K562 (cell line): Measurements from ENCODE around the gene RNF34. TPM values are rescaled to one million over a fixed set of nuclear protein-coding genes. Genes with fewer than 3 reads are reported as not detected.

ENCODE experiments used
- BCL6 ChIP-seq: fragments of 250-450 bp; sonication (Bioruptor Pico); IDR thresholded peaks from 2 replicates; pipeline ENCODE4 v1.4.0; 2020
- BDP1 ChIP-seq: IDR thresholded peaks from 3 replicates; pipeline ENCODE4 v1.6.1; 2011; ENCODE audit not compliant: insufficient read length, insufficient read depth
- CC2D1A ChIP-seq: fragments of 450-650 bp; IDR thresholded peaks from 2 replicates; pipeline ENCODE4 v1.6.1; 2017; ENCODE audit warnings: mild to moderate bottlenecking
- DMBX1 ChIP-seq: fragments of 250-450 bp; sonication (Bioruptor Pico); IDR thresholded peaks from 2 replicates; pipeline ENCODE4 v1.8.0; 2022; ENCODE audit warnings: inconsistent platforms, mild to moderate bottlenecking, moderate library complexity, borderline replicate concordance
- E2F8 ChIP-seq: fragments of 450-650 bp; IDR thresholded peaks from 2 replicates; pipeline ENCODE4 v1.7.1; 2018; ENCODE audit warnings: mild to moderate bottlenecking, low read depth; ENCODE audit not compliant: partially characterized antibody
- EWSR1 ChIP-seq: fragments of 450-650 bp; IDR thresholded peaks from 2 replicates; pipeline ENCODE4 v1.6.1; 2018; ENCODE audit warnings: borderline replicate concordance, mild to moderate bottlenecking, low read depth, moderate library complexity; ENCODE audit not compliant: partially characterized antibody
- FOXP1 ChIP-seq: sonication (generic); formaldehyde crosslinking; IDR thresholded peaks from 2 replicates; pipeline ENCODE4 v1.8.0; 2022; ENCODE audit warnings: mild to moderate bottlenecking, missing genetic modification reagents
- HNRNPUL1 ChIP-seq: fragments of 200-400 bp; formaldehyde crosslinking; IDR thresholded peaks from 2 replicates; pipeline ENCODE4 v1.6.1; 2017; ENCODE audit warnings: low read length
- HSF4 ChIP-seq: fragments of 250-450 bp; sonication (Bioruptor Pico); IDR thresholded peaks from 2 replicates; pipeline ENCODE4 v2.1.2; 2022; ENCODE audit warnings: mild to moderate bottlenecking, moderate library complexity, borderline replicate concordance
- KLF6 ChIP-seq: fragments of 250-450 bp; sonication (Bioruptor Pico); IDR thresholded peaks from 2 replicates; pipeline ENCODE4 v1.4.0; 2020; ENCODE audit warnings: mild to moderate bottlenecking, moderate library complexity, borderline replicate concordance
- NR3C1 ChIP-seq: sonication (generic); formaldehyde crosslinking; IDR thresholded peaks from 2 replicates; pipeline ENCODE4 v1.8.1; 2022; ENCODE audit warnings: missing genetic modification reagents
- SMC3 ChIP-seq: conservative IDR thresholded peaks from 2 replicates; pipeline ENCODE4 v1.6.1; 2011; ENCODE audit warnings: low read depth, low read length, improper control_type of control experiment; ENCODE audit not compliant: insufficient read depth
- SRSF7 ChIP-seq: fragments of 200-400 bp; formaldehyde crosslinking; optimal IDR thresholded peaks from 2 replicates; pipeline ENCODE3; 2017; ENCODE audit warnings: mild to moderate bottlenecking, low read depth, low read length
- TCF7 ChIP-seq: sonication (generic); IDR thresholded peaks from 2 replicates; pipeline ENCODE4 v1.6.1; 2016; ENCODE audit warnings: antibody characterized with exemption, borderline replicate concordance
- TFAP4 ChIP-seq: sonication (generic); formaldehyde crosslinking; IDR thresholded peaks from 2 replicates; pipeline ENCODE4 v1.8.0; 2022; ENCODE audit warnings: missing genetic modification reagents, mild to moderate bottlenecking, moderate library complexity, borderline replicate concordance
- TRIM24 ChIP-seq, 2 experiments: fragments of 450-650 bp; IDR thresholded peaks; 2 replicates each; pipeline ENCODE4 v1.6.1; 2016
- XRCC4 ChIP-seq: IDR thresholded peaks from one replicate; pipeline ENCODE4 v1.6.1; 2011; ENCODE audit not compliant: insufficient read depth, insufficient read length; ENCODE audit errors: extremely low read depth
- ZC3H11A ChIP-seq: IDR thresholded peaks from 2 replicates; pipeline ENCODE4 v1.6.1; 2012; ENCODE audit warnings: low read depth, low read length, improper control_type of control experiment
- ZNF780A ChIP-seq: fragments of 250-450 bp; sonication (Bioruptor Pico); IDR thresholded peaks from 2 replicates; pipeline ENCODE4 v1.5.0; 2021; ENCODE audit warnings: mild to moderate bottlenecking
- polyA plus RNA-seq, 8 experiments: library from polyadenylated mRNA; depleted of rRNA in 4 of 8; stranded (reverse) in 5 of 8; unstranded in 3 of 8; fragments of >200 nt; fragmentation: Nextera tagmentation in 2 of 8; fragmentation: Illumina TruSeq in 1 of 8; extraction: Ambion mirVana in 2 of 8; extraction: Trizol in 1 of 8; gene quantifications; 2 replicates each; pipeline versions ENCODE4 v1.2.1 to v1.2.3, GENCODE V29; 2011 to 2014; ENCODE audit warnings: inconsistent platforms in 1 of 8, missing spikeins in 1 of 8
- total RNA-seq, 7 experiments: library from RNA; depleted of rRNA in 6 of 7; stranded (reverse); fragments of >200 nt in 6 of 7; fragmentation: Illumina TruSeq in 2 of 7; extraction: Trizol in 2 of 7; gene quantifications; 2 replicates each; pipeline versions ENCODE4 v1.2.1 to v1.2.3, GENCODE V29; 2011 to 2021; ENCODE audit warnings: low replicate concordance in 1 of 7
- TF ChIP-seq, protein P1 (sequence below): IDR thresholded peaks from 2 replicates; pipeline ENCODE4 v1.6.1; 2012; ENCODE audit warnings: low read depth, low read length, improper control_type of control experiment, borderline replicate concordance
- TF ChIP-seq, protein P2 (sequence below): sonication (generic); formaldehyde crosslinking; IDR thresholded peaks from 2 replicates; pipeline ENCODE4 v1.8.1; 2023; ENCODE audit warnings: mild to moderate bottlenecking, missing genetic modification reagents

The RNF34 gene
- total and polyA plus RNA-seq, 9 of the 15 experiments (the other 6 are each of a cell fraction or from before 2014, with no cell fraction given) = 41.7 to 88.9 (median 54.1) TPM

GRCh38 chr12:121399391-121400331 lies at the start of gene RNF34 (continued):
- TF ChIP-seq KLF6 (CRISPR knock-in tag) = peak; percentile 71; the same call in 1 of the 2 replicates
- TF ChIP-seq, protein P1, sequence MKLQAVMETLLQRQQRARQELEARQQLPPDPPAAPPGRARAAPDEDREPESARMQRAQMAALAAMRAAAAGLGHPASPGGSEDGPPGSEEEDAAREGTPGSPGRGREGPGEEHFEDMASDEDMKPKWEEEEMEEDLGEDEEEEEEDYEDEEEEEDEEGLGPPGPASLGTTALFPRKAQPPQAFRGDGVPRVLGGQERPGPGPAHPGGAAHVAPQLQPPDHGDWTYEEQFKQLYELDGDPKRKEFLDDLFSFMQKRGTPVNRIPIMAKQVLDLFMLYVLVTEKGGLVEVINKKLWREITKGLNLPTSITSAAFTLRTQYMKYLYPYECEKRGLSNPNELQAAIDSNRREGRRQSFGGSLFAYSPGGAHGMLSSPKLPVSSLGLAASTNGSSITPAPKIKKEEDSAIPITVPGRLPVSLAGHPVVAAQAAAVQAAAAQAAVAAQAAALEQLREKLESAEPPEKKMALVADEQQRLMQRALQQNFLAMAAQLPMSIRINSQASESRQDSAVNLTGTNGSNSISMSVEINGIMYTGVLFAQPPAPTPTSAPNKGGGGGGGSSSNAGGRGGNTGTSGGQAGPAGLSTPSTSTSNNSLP = no peak
- TF ChIP-seq TFAP4 (CRISPR knock-in tag) = peak; percentile 82
- no peak for TF ChIP-seq ZC3H11A
- TF ChIP-seq TRIM24 (IDR thresholded peaks at IDR 0.05) = 0 out of 4 replicates have a peak, but pooled peaks of 1 of the 2 experiments have one; percentile 18
- peak; percentile 25; the same call in 1 of the 2 replicates for TF ChIP-seq NR3C1
- no peak for TF ChIP-seq SRSF7
- TF ChIP-seq BDP1 = no peak
- TF ChIP-seq SMC3 = 0 out of 2 replicates have a peak, but pooled peaks have one; percentile 8
- no peak for TF ChIP-seq EWSR1
- TF ChIP-seq HSF4 (CRISPR knock-in tag) = no peak
- no peak for TF ChIP-seq HNRNPUL1
- no peak for TF ChIP-seq TCF7
- TF ChIP-seq E2F8 = peak; percentile 80
- 0 out of 2 replicates have a peak, but pooled peaks have one; percentile 27 for TF ChIP-seq FOXP1 (CRISPR knock-in tag)
- no peak for TF ChIP-seq CC2D1A
- no peak for TF ChIP-seq BCL6 (CRISPR knock-in tag)
- peak; percentile 35; the same call in 1 of the 2 replicates for TF ChIP-seq DMBX1 (CRISPR knock-in tag)
- TF ChIP-seq, protein P2, sequence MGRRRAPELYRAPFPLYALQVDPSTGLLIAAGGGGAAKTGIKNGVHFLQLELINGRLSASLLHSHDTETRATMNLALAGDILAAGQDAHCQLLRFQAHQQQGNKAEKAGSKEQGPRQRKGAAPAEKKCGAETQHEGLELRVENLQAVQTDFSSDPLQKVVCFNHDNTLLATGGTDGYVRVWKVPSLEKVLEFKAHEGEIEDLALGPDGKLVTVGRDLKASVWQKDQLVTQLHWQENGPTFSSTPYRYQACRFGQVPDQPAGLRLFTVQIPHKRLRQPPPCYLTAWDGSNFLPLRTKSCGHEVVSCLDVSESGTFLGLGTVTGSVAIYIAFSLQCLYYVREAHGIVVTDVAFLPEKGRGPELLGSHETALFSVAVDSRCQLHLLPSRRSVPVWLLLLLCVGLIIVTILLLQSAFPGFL (CRISPR knock-in tag) = no peak
- TF ChIP-seq XRCC4 = no peak
- no peak for TF ChIP-seq ZNF780A (CRISPR knock-in tag)
